SK-N-SH (cell line): ENCODE measurements around the gene RPL39L. TPM values are rescaled to one million over a fixed set of nuclear protein-coding genes. Genes with fewer than 3 reads are reported as not detected.

Experiments used
- CTCF ChIA-PET: fragments of 300-600, 350-600 bp; formaldehyde crosslinking; extraction: SDS; loops from one replicate; lab custom pipeline; 2021; lab: Yijun Ruan, JAX
- POLR2A ChIA-PET: fragments of 350-600 bp; sonication (Branson Sonifier 250); formaldehyde crosslinking; extraction: SDS; loops from one replicate; lab custom pipeline; 2020; ENCODE audit warnings: antibody characterized with exemption, inconsistent platforms; lab: Yijun Ruan, JAX
- DNase-seq: peaks from one replicate; pipeline ENCODE4 v3.0.0; 2012
- H2AFZ ChIP-seq: fragments of 200-600 bp; sonication (generic); 2 replicates; pipeline ENCODE4 v1.8.1; 2016; ENCODE audit warnings: antibody characterized with exemption, mild to moderate bottlenecking, low read depth
- H3F3A ChIP-seq: fragments of 200-600 bp; sonication (generic); replicated peaks from 2 replicates; pipeline ENCODE3; 2016; ENCODE audit warnings: antibody characterized with exemption, mild to moderate bottlenecking; ENCODE audit not compliant: insufficient read depth
- H3K27ac ChIP-seq, 2 experiments: fragments of 200-500 bp in 1 of 2; fragments of 200-600 bp in 1 of 2; sonication (Bioruptor generic) in 1 of 2; sonication (generic), shearing (Covaris generic) in 1 of 2; 2 replicates each; pipeline versions ENCODE4 v1.5.1 to v1.6.1; 2014 to 2016; ENCODE audit warnings: low read depth in 2 of 2, inconsistent platforms in 1 of 2, low read length in 1 of 2, mild to moderate bottlenecking in 1 of 2, mixed read lengths in 1 of 2
- H3K27me3 ChIP-seq: fragments of 200-600 bp; sonication (generic), shearing (Covaris generic); 2 replicates; pipeline ENCODE4 v1.6.1; 2016; ENCODE audit warnings: mixed run types; ENCODE audit not compliant: insufficient read depth
- H3K36me3 ChIP-seq, 2 experiments: fragments of 200-500 bp in 1 of 2; fragments of 200-600 bp in 1 of 2; sonication (Bioruptor generic) in 1 of 2; sonication (generic) in 1 of 2; replicated peaks in 1 of 2; 2 replicates each; pipeline versions ENCODE3 to v1.5.1; 2014 to 2016; ENCODE audit warnings: low read length in 1 of 2, mild to moderate bottlenecking in 1 of 2; ENCODE audit not compliant: insufficient read depth in 2 of 2, control insufficient read depth in 1 of 2
- H3K4me1 ChIP-seq, 2 experiments: fragments of 200-500 bp in 1 of 2; fragments of 200-600 bp in 1 of 2; sonication (Bioruptor generic) in 1 of 2; sonication (generic), shearing (Covaris generic) in 1 of 2; 2 replicates each; pipeline versions ENCODE4 v1.5.1 to v1.6.1; 2014 to 2016; ENCODE audit warnings: low read depth in 1 of 2, low read length in 1 of 2, mixed run types in 1 of 2; ENCODE audit not compliant: insufficient read depth in 2 of 2, control insufficient read depth in 1 of 2
- H3K4me2 ChIP-seq: fragments of 200-600 bp; sonication (generic), shearing (Covaris generic); 2 replicates; pipeline ENCODE4 v1.6.1; 2017; ENCODE audit warnings: mixed run types
- H3K4me3 ChIP-seq, 2 experiments: fragments of 200-500 bp in 1 of 2; fragments of 200-600 bp in 1 of 2; sonication (Bioruptor generic) in 1 of 2; sonication (generic), shearing (Covaris generic) in 1 of 2; 2 replicates each; pipeline versions ENCODE4 v1.5.1 to v1.8.1; 2014 to 2016; ENCODE audit warnings: low read depth in 2 of 2, inconsistent platforms in 1 of 2, low read length in 1 of 2, mild to moderate bottlenecking in 1 of 2, mixed read lengths in 1 of 2, moderate library complexity in 1 of 2
- H3K79me2 ChIP-seq: fragments of 200-600 bp; sonication (generic); 2 replicates; pipeline ENCODE4 v1.8.1; 2017; ENCODE audit warnings: mild to moderate bottlenecking; ENCODE audit not compliant: insufficient read depth
- H3K9ac ChIP-seq: fragments of 200-600 bp; sonication (generic); 2 replicates; pipeline ENCODE4 v1.6.1; 2017; ENCODE audit warnings: mixed run types
- H3K9me2 ChIP-seq: fragments of 200-600 bp; sonication (generic); 2 replicates; pipeline ENCODE4 v1.6.1; 2017; ENCODE audit warnings: mixed run types
- H3K9me3 ChIP-seq: fragments of 200-600 bp; sonication (generic); 2 replicates; pipeline ENCODE4 v1.6.1; 2017; ENCODE audit warnings: mixed run types, mild to moderate bottlenecking, moderate library complexity
- H4K20me1 ChIP-seq: fragments of 200-600 bp; sonication (generic); 2 replicates; pipeline ENCODE4 v1.6.1; 2017; ENCODE audit warnings: mild to moderate bottlenecking, mixed run types; ENCODE audit not compliant: insufficient read depth
- ELF1 ChIP-seq: IDR thresholded peaks from 2 replicates; pipeline ENCODE4 v1.4.0; 2012
- EP300 ChIP-seq, 2 experiments: IDR thresholded peaks; 2 replicates each; pipeline versions ENCODE4 v1.4.0 to v1.6.1; 2012; ENCODE audit warnings: borderline replicate concordance in 1 of 2, low read depth in 1 of 2, low read length in 1 of 2
- EZH2phosphoT487 ChIP-seq: fragments of 200-600 bp; sonication (generic); IDR thresholded peaks from 2 replicates; pipeline ENCODE4 v1.6.1; 2017; ENCODE audit warnings: low read depth, mixed run types, mild to moderate bottlenecking, antibody characterized with exemption, moderate library complexity, borderline replicate concordance
- FOXJ3 ChIP-seq: sonication (generic); formaldehyde crosslinking; IDR thresholded peaks from 2 replicates; pipeline ENCODE4 v1.5.1; 2020; ENCODE audit warnings: mild to moderate bottlenecking, missing genetic modification reagents
- GATA2 ChIP-seq: sonication (generic); formaldehyde crosslinking; IDR thresholded peaks from 2 replicates; pipeline ENCODE4 v1.5.0; 2020; ENCODE audit warnings: mild to moderate bottlenecking, missing genetic modification reagents
- JUND ChIP-seq: IDR thresholded peaks from 2 replicates; pipeline ENCODE4 v1.4.0; 2012
- MEF2A ChIP-seq: IDR thresholded peaks from 2 replicates; pipeline ENCODE4 v1.4.0; 2012; ENCODE audit warnings: low read depth, borderline replicate concordance
- NFIC ChIP-seq: IDR thresholded peaks from 2 replicates; pipeline ENCODE4 v1.4.0; 2012; ENCODE audit warnings: borderline replicate concordance
- NRF1 ChIP-seq: IDR thresholded peaks from 2 replicates; pipeline ENCODE4 v1.6.1; 2012; ENCODE audit warnings: low read depth, mild to moderate bottlenecking, low read length
- POLR2AphosphoS5 ChIP-seq: IDR thresholded peaks from 2 replicates; pipeline ENCODE4 v1.6.1; 2012; ENCODE audit warnings: low read depth, low read length
- RCOR1 ChIP-seq: fragments of 150-350 bp; IDR thresholded peaks from 2 replicates; pipeline ENCODE4 v1.6.1; 2017; ENCODE audit warnings: antibody characterized with exemption, low read length
- RFX5 ChIP-seq: IDR thresholded peaks from 2 replicates; pipeline ENCODE4 v1.6.1; 2012; ENCODE audit warnings: mild to moderate bottlenecking, improper control_type of control experiment, low read length
- RXRA ChIP-seq: IDR thresholded peaks from 2 replicates; pipeline ENCODE4 v1.4.0; 2012; ENCODE audit warnings: low read depth, mild to moderate bottlenecking, borderline replicate concordance
- SIN3A ChIP-seq: IDR thresholded peaks from 2 replicates; pipeline ENCODE4 v1.6.1; 2012; ENCODE audit warnings: low read depth, mild to moderate bottlenecking, low read length, moderate library complexity, borderline replicate concordance
- TAF1 ChIP-seq: IDR thresholded peaks from 2 replicates; pipeline ENCODE4 v1.6.1; 2012; ENCODE audit warnings: low read depth, mild to moderate bottlenecking, low read length, moderate library complexity, borderline replicate concordance
- TEAD4 ChIP-seq: IDR thresholded peaks from 2 replicates; pipeline ENCODE4 v1.4.0; 2012; ENCODE audit warnings: mild to moderate bottlenecking, borderline replicate concordance; ENCODE audit not compliant: insufficient read depth
- YY1 ChIP-seq: IDR thresholded peaks from 2 replicates; pipeline ENCODE4 v1.4.0; 2012; ENCODE audit warnings: low read depth, mild to moderate bottlenecking
- WGBS: methylation state at CpG from one replicate; pipeline ENCODE4 v1.1.6; 2017; ENCODE audit warnings: low lambda C conversion rate; 5-methylcytosine and 5-hydroxymethylcytosine counted together
- polyA plus RNA-seq, 3 experiments: library from polyadenylated mRNA; depleted of rRNA; stranded (reverse); fragments of >200 nt; gene quantifications; 2 replicates each; pipeline ENCODE4 v1.2.3, GENCODE V29; 2012
- TF ChIP-seq, protein P1 (sequence below): fragments of 150-350 bp; IDR thresholded peaks from 2 replicates; pipeline ENCODE4 v1.6.1; 2017; ENCODE audit warnings: antibody characterized with exemption, low read length, low read depth, borderline replicate concordance
- TF ChIP-seq, protein P2 (sequence below): IDR thresholded peaks from 2 replicates; pipeline ENCODE4 v1.4.0; 2012; ENCODE audit warnings: low read depth
- TF ChIP-seq, protein P3 (sequence below): IDR thresholded peaks from 2 replicates; pipeline ENCODE4 v1.4.0; 2012; ENCODE audit warnings: low read depth, borderline replicate concordance
- TF ChIP-seq, protein P4 (sequence below): fragments of 150-350 bp; IDR thresholded peaks from 2 replicates; pipeline ENCODE4 v1.6.1; 2016; ENCODE audit warnings: mild to moderate bottlenecking, low read depth, low read length

Gene RPL39L
- polyA plus RNA-seq, 1 of the 3 experiments (the other 2 are of a cell fraction): 25.3 TPM

DNA sequence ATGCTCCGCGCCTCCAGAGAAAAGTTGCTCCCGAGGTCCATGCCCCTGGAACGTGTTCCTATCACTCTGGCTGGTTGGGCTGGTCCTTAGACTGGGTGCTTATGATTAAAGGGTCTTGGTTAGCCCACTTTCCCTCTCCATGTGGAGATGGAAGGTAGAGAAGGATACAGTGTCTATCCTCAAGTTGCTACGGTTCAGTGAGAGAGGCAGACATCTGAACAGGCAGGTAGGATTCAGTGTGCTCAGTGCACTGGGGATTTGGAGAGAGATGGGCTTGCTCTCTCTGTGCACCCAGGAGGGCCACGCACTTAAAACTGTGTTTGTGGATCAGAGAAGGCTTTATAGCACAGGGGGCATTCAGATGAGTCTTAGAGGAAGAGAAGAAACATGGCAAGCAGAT is 63.0 kb downstream of the RPL39L start:
- no peaks in the 10 kb centered on the region for H4K20me1 ChIP-seq
- no peak overlapping the region for H2AFZ ChIP-seq
- H3K9ac ChIP-seq: no peak overlapping the region
- POLR2A ChIA-PET: no interaction called here
- TF ChIP-seq GATA2 (CRISPR knock-in tag) (no peak), EZH2phosphoT487 (no peak), RCOR1 (no peak), EP300 (IDR thresholded peaks at IDR 0.05; ENCODE audit: borderline replicate concordance in 1 of 2, low read depth in 1 of 2, low read length in 1 of 2) (no peak), ELF1 (no peak), TEAD4 (no peak), FOXJ3 (CRISPR knock-in tag) (no peak), MEF2A (no peak), POLR2AphosphoS5 (no peak), NFIC (no peak), JUND (no peak), RXRA (no peak), RFX5 (no peak), YY1 (no peak)
- TF ChIP-seq, protein P1, sequence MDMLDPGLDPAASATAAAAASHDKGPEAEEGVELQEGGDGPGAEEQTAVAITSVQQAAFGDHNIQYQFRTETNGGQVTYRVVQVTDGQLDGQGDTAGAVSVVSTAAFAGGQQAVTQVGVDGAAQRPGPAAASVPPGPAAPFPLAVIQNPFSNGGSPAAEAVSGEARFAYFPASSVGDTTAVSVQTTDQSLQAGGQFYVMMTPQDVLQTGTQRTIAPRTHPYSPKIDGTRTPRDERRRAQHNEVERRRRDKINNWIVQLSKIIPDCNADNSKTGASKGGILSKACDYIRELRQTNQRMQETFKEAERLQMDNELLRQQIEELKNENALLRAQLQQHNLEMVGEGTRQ: no peak
- TF ChIP-seq, protein P2, sequence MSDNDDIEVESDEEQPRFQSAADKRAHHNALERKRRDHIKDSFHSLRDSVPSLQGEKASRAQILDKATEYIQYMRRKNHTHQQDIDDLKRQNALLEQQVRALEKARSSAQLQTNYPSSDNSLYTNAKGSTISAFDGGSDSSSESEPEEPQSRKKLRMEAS: no peak
- TF ChIP-seq, protein P3, sequence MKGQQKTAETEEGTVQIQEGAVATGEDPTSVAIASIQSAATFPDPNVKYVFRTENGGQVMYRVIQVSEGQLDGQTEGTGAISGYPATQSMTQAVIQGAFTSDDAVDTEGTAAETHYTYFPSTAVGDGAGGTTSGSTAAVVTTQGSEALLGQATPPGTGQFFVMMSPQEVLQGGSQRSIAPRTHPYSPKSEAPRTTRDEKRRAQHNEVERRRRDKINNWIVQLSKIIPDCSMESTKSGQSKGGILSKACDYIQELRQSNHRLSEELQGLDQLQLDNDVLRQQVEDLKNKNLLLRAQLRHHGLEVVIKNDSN: no peak
- no peaks in the 10 kb centered on the region for H3K79me2 ChIP-seq
- no peaks in the 10 kb centered on the region for H3K9me3 ChIP-seq
- CTCF ChIA-PET: no interaction called here
- no peaks in the 10 kb centered on the region; a peak in 1 of 4 replicates for H3K4me1 ChIP-seq
- H3K27me3 ChIP-seq: no peaks in the 10 kb centered on the region
- DNase-seq: no peak
- 85% methylated on average over 6 of the region's 6 CpGs for WGBS
- H3K36me3 ChIP-seq: no peaks in the 10 kb centered on the region
- no peaks in the 10 kb centered on the region for H3F3A ChIP-seq
- no peak overlapping the region for H3K4me3 ChIP-seq
- no peaks in the 10 kb centered on the region for H3K9me2 ChIP-seq
- no peak overlapping the region for H3K27ac ChIP-seq
- H3K4me2 ChIP-seq: no peak overlapping the region

DNA sequence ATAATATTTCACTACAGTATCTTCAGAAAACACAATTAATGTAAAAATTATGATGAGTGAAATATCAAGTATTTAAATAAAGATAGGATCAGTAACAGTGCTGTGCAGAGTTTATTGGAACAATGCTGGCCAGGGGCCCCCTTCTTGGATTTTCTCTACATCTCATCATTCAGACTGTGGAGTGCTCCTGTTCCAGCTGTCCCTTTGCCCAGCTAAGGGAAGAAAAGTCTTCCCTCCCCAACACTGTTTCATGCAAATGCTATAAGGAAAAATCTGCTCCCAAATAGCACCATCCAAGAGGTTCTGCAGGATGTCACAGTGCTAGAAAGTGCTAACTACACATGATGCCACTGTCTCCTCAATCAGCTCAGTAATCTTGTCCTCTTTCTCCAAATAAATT is 64.5 kb downstream of the RPL39L start:
- ChIA-PET POLR2A (no interaction called here), CTCF (interaction anchor here (0.7 kb wide), 1 partner anchor 91 kb away, joined by 3 read pairs; no protein-coding TSS in a partner anchor)
- H4K20me1 ChIP-seq: no peaks in the 10 kb centered on the region
- H3K36me3 ChIP-seq: no peaks in the 10 kb centered on the region
- H3K27me3 ChIP-seq: no peaks in the 10 kb centered on the region
- TF ChIP-seq TAF1 (no peak), SIN3A (no peak), POLR2AphosphoS5 (no peak), NRF1 (no peak), JUND (no peak)
- TF ChIP-seq, protein P3: no peak
- TF ChIP-seq, protein P4, sequence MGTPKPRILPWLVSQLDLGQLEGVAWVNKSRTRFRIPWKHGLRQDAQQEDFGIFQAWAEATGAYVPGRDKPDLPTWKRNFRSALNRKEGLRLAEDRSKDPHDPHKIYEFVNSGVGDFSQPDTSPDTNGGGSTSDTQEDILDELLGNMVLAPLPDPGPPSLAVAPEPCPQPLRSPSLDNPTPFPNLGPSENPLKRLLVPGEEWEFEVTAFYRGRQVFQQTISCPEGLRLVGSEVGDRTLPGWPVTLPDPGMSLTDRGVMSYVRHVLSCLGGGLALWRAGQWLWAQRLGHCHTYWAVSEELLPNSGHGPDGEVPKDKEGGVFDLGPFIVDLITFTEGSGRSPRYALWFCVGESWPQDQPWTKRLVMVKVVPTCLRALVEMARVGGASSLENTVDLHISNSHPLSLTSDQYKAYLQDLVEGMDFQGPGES: no peak
- TF ChIP-seq, protein P1: no peak
- no peaks in the 10 kb centered on the region for H3K9me3 ChIP-seq
- no peaks in the 10 kb centered on the region for H3K9me2 ChIP-seq
- no peak for DNase-seq
- H3K4me2 ChIP-seq: no peak overlapping the region
- H2AFZ ChIP-seq: no peak overlapping the region
- H3K4me3 ChIP-seq: no peak overlapping the region
- H3K9ac ChIP-seq: no peak overlapping the region
- no peak overlapping the region for H3K27ac ChIP-seq
- no peaks in the 10 kb centered on the region; a peak in 1 of 4 replicates for H3K4me1 ChIP-seq
- H3F3A ChIP-seq: no peaks in the 10 kb centered on the region
- no peaks in the 10 kb centered on the region for H3K79me2 ChIP-seq
